GM19467 (cell line): ENCODE measurements around the gene ORC1.
A peak's percentile ranks its signal among the peaks of the same experiment; 100 is the strongest.
"Not testable (repeated sequence)": the region's sequence is repeated elsewhere in the genome, so short reads cannot be mapped to it uniquely, and the experiment has no call there.

ENCODE experiments used
- ATAC-seq: cut with Tn5 transposase; IDR thresholded peaks from one replicate; pipeline ENCODE4 v1.9.1; 2021; ENCODE audit warnings: mild to moderate bottlenecking, moderate library complexity; ENCODE audit not compliant: unreplicated experiment

The ORC1 gene

GRCh38 chr1:52393174-52393573, 11.0 kb downstream of the ORC1 start:
- ATAC-seq = no peak

- ATAC-seq = no peak
Measured at GRCh38 chr1:52386458-52386857, 17.8 kb downstream of the ORC1 start.

DNA sequence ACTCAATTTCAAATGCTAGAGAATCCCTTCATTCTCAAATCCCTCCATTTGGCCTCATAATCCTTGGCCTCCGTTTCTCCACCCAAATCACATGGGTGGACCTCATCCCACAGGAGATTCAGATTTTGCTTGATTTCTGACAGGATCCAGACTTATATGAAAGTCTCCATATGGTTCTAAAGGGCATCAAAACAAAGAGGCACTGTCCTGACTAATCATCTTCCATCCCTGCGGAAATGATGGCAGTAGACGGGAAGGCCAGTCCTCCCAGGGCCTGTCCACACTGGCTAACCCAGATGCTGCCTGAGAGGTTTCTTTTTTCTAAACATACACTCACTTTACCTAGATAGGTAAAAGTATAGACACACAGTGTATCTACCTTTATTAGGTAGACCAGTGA, 18.8 kb downstream of the ORC1 start:
- no peak for ATAC-seq

DNA sequence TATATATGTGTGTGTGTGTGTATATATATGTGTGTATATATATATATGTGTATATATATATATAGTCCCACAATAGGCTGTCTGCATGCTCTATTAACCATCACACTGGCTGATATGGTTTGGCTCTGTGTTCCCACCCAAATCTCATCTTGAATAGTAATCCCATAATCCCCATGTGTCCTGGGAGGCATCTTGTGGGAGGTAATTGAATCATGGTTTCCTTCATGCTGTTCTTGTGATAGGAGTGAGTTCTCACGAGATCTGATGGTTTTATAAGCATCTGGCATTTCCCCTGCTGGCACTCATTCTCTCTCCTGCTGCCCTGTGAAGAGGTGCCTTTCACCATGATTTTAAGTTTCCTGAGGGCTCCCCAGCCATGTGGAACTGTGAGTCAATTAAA, 34.4 kb downstream of the ORC1 start:
- not testable (repeated sequence) for ATAC-seq

DNA sequence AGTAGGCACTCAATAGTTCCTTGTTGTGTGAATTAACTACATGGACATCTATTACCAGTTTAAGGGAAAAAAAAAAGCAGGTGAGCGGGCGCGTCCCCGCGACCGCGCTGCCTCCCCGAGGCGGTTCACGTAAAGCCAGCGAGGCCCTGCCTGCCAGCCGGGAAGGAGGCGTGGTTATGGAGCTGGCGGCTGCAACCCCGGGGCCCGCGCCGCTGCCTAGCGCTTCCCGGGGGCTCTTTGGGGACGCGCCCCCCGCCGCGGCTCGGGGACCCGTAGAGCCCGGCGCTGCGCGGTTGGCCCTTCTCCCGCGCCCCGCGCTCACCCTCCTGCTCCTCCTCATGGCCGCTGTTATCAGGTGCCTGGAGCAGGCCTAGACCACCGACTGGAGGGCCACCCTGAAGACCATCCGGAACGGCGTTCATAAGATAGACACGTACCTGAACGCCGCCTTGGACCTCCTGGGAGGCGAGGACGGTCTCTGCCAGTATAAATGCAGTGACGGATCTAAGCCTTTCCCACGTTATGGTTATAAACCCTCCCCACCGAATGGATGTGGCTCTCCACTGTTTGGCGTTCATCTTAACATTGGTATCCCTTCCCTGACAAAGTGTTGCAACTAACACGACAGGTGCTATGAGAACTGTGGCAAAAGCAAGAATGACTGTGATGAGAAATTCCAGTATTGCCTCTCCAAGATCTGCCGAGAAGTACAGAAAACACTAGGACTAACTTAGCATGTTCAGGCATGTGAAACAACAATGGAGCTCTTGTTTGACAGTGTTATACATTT, 35.6 kb downstream of the ORC1 start:
- ATAC-seq = no peak

- no peak for ATAC-seq
Measured at GRCh38 chr1:52367272-52367671, 37.0 kb downstream of the ORC1 start.

DNA sequence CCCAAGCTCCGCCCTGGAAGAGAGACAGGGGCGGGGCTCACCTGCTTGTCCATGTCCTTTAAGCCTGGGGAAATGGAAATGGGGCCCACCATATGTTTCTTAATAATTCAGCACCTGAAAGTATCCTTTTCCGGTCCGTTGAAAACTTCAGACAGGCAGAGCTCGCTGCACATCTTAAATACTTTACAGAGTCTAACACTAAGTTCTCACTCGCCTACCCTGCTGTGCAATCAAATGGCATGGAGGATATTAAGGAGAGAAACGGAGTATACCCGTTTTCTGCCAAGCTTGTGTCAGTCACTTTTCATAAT, 37.8 kb downstream of the ORC1 start:
- ATAC-seq = no peak

- ATAC-seq = peak; percentile 92
Measured at GRCh38 chr1:52365746-52366516, 38.3 kb downstream of the ORC1 start, which contains the start of gene CC2D1B. Gene CC2D1B, minus strand, starts transcription at chr1:52366205. Its CDS starts 1,585 bp downstream, at chr1:52364620.

DNA sequence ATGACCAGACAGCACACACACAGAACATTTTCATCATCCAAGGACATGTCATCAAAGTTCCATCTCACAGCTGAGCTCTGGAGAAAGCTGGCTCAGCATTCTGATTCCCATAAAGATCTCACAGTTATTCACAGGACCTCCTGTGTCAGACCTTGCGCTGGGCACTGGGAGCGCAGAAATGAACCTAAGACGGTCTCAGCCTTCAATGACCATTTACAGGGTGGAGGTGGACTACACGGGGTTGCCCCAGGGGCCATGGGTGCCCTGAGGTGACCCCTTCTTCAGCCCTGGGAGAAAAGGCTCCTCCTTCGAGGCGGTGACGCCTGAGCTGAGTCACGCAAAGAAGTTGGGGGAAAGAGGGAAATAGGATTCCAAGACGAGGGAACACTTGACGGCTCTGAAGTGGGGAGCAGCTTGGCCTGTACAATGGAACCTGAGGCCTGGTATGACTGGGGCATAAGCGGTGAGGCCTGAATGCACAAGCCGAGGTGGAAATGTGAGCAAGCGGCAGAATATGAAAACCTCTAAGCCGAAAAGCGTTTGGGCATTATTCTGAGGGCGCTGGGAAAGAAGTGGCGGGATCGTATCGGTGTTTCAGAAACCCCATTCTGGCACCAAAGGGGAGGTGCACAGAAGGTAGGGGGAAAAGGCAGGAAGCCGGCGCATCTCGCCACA, 39.0 kb downstream of the ORC1 start:
- no peak for ATAC-seq

GRCh38 chr1:52364235-52364839, 39.9 kb downstream of the ORC1 start:
- no peak for ATAC-seq

DNA sequence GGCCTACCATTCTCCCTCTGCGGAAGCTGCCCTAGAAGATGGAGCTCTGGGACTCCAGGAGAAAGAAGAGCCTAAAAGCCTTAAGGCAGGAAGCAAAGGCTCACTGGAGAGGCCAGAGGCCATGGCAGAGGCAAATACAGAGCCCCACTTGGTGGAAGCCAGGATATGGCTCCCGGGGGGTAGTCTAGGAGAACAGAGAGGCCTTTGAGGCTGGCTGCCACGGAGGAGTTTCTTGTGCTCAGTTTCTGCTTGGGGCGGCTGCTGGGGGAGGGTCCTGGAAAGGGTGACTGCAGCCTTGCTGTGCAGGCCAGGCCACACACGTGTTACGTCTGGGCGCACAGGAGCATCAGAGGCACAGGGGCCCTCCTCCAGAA, 43.6 kb downstream of the ORC1 start:
- no peak for ATAC-seq

- no peak for ATAC-seq
Measured at GRCh38 chr1:52359676-52360594, 44.3 kb downstream of the ORC1 start.

GRCh38 chr1:52358851-52359497, 45.2 kb downstream of the ORC1 start:
- ATAC-seq = no peak

GRCh38 chr1:52357397-52357796, 46.8 kb downstream of the ORC1 start:
- no peak for ATAC-seq

GRCh38 chr1:52356818-52357355, 47.3 kb downstream of the ORC1 start:
- no peak for ATAC-seq

GRCh38 chr1:52355847-52356505, 48.2 kb downstream of the ORC1 start:
- no peak for ATAC-seq

DNA sequence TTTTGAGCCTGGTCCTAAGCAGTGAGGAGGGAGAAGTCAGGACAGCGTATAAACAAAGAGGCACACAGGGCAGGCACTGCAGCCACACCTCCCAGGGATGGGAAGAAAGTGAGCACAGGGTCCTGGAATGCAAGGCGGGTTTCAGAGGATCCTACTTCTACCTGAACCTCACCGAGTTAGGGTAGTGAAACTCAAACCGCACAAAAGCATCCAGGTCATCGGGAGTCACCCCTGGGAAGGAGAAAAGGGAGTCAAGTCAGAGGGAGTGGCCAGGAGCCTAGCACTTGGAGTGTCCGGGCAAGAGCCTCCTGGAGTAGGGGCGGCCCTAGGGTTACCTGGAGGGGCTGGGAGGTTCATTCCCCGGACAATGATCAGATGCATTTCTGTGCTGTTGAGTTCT, 48.8 kb downstream of the ORC1 start:
- ATAC-seq = no peak

- ATAC-seq = no peak
Measured at GRCh38 chr1:52352690-52353089, 51.5 kb downstream of the ORC1 start.

GRCh38 chr1:52348704-52349300, 55.4 kb downstream of the ORC1 start:
- no peak for ATAC-seq
